NCI-H345 treated with DMSO at 0.1 percent for 48 hours (cell line): ENCODE measurements around the gene RPS23.

Source experiments
- DNase-seq: peaks from one replicate; lab custom pipeline; 2025; ENCODE audit not compliant: unreplicated experiment; lab: John Stamatoyannopoulos, UW

Gene RPS23

GRCh38 chr5:82277987-82278710 is at the start of gene RPS23:
Gene RPS23, minus strand, starts transcription at chr5:82278354. Its CDS starts 31 bp downstream, at chr5:82278323.
- DNase-seq = peak; percentile 73

- no peak for DNase-seq
These were observed 49.8 kb upstream of the RPS23 start for GRCh38 chr5:82327941-82328340.

DNA sequence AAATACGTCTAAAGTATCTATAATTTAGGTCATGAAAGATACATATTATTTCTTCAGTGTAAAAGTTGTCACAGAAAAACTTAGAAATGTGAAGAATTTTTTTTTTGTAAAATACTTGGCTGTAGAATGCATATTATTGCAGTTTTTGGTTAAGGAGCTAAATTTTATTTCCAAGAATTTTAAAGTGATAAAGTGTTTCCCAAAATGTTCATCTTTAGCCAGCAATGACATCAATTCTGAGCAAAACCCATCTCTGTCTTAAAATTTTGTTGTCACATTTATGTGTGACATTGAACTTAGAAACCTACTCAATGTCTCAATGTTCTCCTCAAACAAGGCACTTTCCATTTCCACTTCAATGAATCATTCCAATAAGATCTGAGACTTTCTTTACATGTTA is 47.8 kb upstream of the RPS23 start:
- no peak for DNase-seq

- no peak for DNase-seq
These were observed 47.0 kb upstream of the RPS23 start for GRCh38 chr5:82325155-82325554.

DNA sequence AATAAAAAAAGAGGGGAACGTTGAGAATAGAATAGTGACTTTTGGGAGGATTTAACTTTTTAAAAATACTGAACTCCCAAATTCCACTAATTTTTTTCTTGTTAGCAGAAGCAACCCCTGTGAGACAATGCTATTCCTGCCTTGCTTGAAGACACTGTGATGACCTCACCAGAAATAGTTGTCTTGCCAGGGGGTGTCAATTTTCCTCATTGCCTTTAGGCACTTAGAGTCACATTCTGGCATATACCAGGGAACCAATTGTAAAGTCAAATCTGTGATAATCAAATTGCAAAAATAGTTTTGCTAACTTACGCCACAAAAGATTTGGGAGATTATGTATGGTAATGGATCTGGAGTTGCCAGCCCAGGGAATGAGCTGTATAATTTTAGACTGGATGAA is 42.8 kb upstream of the RPS23 start:
- DNase-seq = no peak

- no peak for DNase-seq
These were observed 41.7 kb upstream of the RPS23 start for GRCh38 chr5:82319651-82320376.

DNA sequence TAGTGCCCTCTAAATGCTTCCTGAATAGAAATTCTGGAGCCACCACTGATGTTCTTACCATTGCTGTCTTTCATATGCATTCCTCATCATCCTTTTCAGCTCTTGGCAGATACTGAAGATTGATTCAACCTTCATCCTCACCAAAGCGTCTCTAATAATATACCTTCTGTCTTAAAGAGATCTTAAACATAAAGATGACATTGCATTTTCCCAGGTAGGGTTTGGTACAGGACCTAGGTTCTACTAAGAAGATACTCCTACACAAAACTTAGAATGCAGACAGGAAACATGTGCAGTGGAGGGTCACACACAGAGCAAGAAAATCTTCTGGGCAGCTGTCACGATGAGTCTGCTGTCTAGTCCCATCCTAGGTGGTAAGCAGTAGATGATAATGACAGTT is 41.0 kb upstream of the RPS23 start:
- no peak for DNase-seq

- DNase-seq = no peak
These were observed 37.0 kb upstream of the RPS23 start for GRCh38 chr5:82314964-82315758.

DNA sequence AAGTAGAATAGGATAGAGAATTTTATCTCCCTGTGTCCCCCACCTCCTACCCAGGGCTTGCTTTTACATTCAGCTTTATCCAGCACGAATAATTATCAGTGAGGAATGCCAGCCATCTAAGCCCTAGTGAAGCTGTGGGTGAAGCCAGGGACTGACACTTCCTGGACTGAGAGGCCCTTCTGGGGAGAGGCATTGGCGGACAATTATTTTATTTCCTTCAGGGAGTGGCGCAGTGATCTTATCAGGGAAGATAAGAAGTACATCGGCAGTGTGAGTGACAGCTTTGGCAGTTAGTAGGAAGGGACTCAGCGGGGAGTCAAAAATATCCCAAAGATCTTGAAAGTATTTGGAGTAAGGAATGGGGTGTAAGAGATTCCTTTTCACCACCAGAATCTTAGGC is 34.9 kb upstream of the RPS23 start:
- no peak for DNase-seq

GRCh38 chr5:82312373-82312856 is 34.3 kb upstream of the RPS23 start:
- no peak for DNase-seq

- DNase-seq = no peak
These were observed 31.0 kb upstream of the RPS23 start for GRCh38 chr5:82309091-82309531.

GRCh38 chr5:82308416-82308815 is 30.3 kb upstream of the RPS23 start:
- no peak for DNase-seq

DNA sequence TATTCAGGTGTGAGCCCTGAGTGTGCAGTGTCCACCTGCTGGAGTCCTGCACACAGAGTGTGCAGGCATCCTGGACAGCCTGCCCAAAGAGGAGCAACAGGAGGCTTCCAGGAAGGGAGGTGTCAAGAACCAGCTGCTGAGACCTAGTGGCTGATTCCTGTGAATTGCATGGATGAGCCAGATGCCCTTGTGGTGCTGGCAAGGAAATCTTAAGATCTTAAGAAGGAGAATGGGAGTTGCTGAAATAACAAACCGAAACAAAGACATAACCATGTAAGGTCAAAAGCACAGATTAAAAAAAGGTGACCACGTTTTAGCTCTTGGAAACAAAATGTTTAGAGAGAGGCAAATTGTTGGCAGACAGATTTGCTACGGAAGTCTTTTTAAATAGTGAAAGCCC is 29.3 kb upstream of the RPS23 start:
- no peak for DNase-seq

DNA sequence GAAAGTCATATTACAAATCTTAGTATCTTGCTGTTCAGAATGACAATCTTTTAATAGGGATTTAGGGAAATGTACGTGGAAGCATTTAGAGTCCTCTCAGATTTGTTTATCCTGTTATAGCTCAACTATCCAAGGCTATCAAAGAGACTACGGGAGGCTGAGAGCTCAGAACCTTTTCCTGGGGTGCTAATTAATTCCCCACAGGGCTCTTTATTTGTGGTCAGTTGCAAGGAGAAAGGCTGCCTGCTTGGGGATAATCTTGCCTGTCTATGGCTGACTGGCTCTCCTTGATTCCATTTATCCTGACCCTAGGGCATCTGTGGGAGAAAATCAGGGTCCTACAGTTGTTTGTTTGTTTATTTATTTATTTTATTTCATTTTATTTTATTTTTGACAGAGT is 28.0 kb upstream of the RPS23 start:
- no peak for DNase-seq

DNA sequence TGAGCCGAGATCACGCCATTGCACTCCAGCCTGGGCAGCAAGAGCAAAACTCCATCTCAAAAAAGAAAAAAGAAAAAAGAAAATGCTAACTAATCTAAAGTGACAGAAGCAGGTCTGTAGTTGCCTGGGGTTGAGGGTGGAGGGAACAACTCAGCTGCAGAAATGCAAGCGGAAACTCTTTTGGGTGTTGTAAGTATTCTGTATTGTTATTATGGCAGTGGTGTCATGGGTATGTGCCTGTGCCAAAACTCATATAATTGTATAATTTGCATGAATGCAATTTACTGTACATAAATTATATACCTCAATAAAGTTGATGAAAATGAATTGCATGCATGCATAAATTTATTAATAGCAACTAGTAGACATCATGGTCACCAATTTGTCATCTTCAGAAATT is 23.0 kb upstream of the RPS23 start:
- DNase-seq = no peak

GRCh38 chr5:82298668-82299067 is 20.5 kb upstream of the RPS23 start:
- no peak for DNase-seq

GRCh38 chr5:82297711-82298110 is 19.6 kb upstream of the RPS23 start:
- DNase-seq = no peak

DNA sequence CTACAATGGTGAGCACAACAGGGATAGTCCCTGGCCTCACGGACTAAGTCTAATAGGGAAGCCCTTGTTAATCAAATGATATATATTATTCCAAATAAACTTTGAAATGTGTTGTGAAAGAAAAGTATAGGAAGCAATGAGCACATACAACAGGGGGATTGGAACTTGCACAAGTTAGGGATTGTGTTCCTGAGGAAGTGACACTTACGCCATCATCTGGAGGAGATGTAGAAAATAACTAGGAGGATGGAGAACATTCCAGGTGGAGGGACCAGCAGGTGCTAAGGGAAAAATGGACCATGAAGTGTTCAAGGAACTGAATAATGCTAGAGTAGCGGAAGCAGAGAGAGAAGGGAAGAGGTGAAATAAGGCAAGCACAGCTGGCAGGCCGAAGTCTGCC is 18.8 kb upstream of the RPS23 start:
- DNase-seq = no peak

DNA sequence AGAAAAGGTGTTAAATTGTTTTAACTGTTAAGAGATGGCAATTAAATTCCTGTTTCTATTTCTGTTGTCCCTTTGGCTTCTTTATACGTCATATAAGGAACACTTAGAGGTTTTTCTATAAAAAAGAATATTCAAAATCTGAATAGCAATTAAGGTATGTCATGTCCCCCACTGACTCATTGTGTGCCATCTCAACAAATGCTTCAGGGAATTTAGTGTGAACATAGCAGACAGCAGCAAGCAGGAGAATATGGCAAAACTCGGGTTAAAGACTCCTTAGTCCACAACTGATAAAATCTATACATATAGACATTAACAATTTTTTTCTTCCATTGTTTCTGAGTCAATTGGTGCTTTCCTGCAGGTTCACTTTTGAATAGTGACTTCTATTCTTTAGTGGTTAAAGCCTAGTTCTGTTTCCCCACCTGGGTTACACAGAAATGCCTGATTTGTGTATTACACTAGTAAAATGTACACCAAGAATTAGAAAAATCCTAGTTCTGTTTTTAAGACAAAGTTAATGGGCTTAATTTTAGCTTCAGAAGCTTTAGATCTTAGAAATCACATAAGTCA is 17.9 kb upstream of the RPS23 start:
- no peak for DNase-seq

DNA sequence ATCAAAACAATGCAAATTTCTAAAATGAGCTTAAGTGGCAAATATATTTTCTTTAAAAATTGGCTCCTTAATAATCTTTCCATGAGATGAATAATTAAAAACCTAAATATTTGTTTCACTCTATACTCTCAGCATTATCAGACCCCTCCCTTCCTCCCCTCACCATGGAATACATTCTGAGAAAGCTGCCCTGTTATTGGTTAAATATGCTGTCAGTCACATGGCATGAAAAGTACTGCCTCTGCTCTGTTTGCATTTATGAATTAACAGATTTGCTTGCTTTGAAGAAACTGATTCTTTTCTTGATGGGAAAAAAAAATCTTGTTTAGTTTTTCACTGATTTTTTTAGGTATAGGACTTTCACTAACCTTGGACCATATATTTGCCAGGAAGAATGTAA is 17.0 kb upstream of the RPS23 start:
- DNase-seq = no peak

DNA sequence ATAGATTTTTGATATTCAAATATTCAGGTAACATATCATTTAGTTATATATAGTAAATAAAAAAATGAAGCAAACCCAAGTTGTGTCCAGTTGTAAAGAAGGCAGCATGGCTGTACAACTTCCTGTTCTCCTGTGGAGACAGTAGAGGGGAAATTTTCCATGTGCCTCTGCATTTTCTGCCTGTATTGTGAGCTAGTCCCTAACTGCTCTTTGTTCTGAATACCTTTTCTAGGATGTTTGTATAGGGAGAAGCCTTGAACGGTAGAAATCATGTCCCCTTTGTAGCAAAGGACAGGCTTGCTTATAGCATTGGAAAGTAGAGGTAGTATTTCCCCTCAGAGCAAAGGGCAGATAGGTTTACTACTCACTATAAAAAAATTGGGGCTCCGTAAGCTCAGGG is 13.3 kb upstream of the RPS23 start:
- DNase-seq = no peak
